Adrenal gland (tissue), 12 donors: ENCODE data around the gene LHFPL6. TPM values are rescaled to one million over a fixed set of nuclear protein-coding genes. Genes with fewer than 3 reads are reported as not detected.

ENCODE experiments used
- DNase-seq, 7 donors: peaks; one replicate each; pipeline ENCODE4 v3.0.0-alpha.2; 2019 to 2020
- H3K27ac ChIP-seq, 5 donors: fragments of 200-600 bp; sonication (generic) in 4 of 5; 1 replicate in 3 of 5; 2 replicates in 2 of 5; pipeline versions ENCODE4 v1.5.1 to v1.8.0; 2016 to 2020; ENCODE audit warnings: mild to moderate bottlenecking in 1 of 5
- H3K27me3 ChIP-seq: fragments of 200-600 bp; 2 replicates; pipeline ENCODE4 v1.8.0; 2021
- H3K36me3 ChIP-seq, 2 donors: fragments of 200-600 bp; replicated peaks in 1 of 2; 1 replicate in 1 of 2; 2 replicates in 1 of 2; pipeline versions ENCODE4 v1.5.1 to v1.8.0; 2018 to 2022
- H3K4me1 ChIP-seq, 2 donors: fragments of 200-600 bp; replicated peaks in 1 of 2; 1 replicate in 1 of 2; 2 replicates in 1 of 2; pipeline versions ENCODE4 v1.5.1 to v1.8.0; 2018 to 2021
- H3K4me3 ChIP-seq, 4 donors: fragments of 200-600 bp; sonication (generic) in 3 of 4; one replicate each; pipeline ENCODE4 v1.5.1; 2016 to 2018
- H3K9me3 ChIP-seq, 3 donors: fragments of 200-600 bp; sonication (generic) in 1 of 3; replicated peaks in 1 of 3; 1 replicate in 2 of 3; 2 replicates in 1 of 3; pipeline versions ENCODE4 v1.5.1 to v1.8.0; 2016 to 2021
- CTCF ChIP-seq, 6 experiments: fragments of 450-650 bp in 4 of 6; fragments of 200-600 bp in 2 of 6; sonication (generic) in 1 of 6; IDR thresholded peaks; 1 replicate in 5 of 6; 2 replicates in 1 of 6; pipeline versions ENCODE4 v1.5.1 to v1.8.0; 2016 to 2021; ENCODE audit warnings: antibody characterized with exemption in 6 of 6, mild to moderate bottlenecking in 2 of 6, moderate library complexity in 1 of 6
- POLR2A ChIP-seq, 2 donors: fragments of 450-650 bp; IDR thresholded peaks; one replicate each; pipeline ENCODE4 v1.6.1; 2017; ENCODE audit warnings: antibody characterized with exemption in 2 of 2, mild to moderate bottlenecking in 2 of 2, moderate library complexity in 1 of 2
- WGBS, 4 donors: extraction: QIAGEN DNeasy Blood & Tissue Kit in 2 of 4; methylation state at CpG; one replicate each; pipeline versions ENCODE4 v1.1.5 to v1.1.7; 2013 to 2017; 5-methylcytosine and 5-hydroxymethylcytosine counted together
- intact Hi-C, 2 donors: fragments of 100-400 bp; cut with DNase I; formaldehyde crosslinking; loops; one replicate each; pipeline versions ENCODE4 v1.14.1 to v1.15.0; 2022 to 2023
- polyA plus RNA-seq, 3 donors: library from polyadenylated mRNA; stranded (reverse); fragments of 200-250 nt in 2 of 3; fragments of 350-450 nt in 1 of 3; fragmentation: Illumina TruSeq in 1 of 3; extraction: RNeasy Lipid Tissue Mini Kit (QIAGEN cat#74804) in 1 of 3; gene quantifications; one replicate each; pipeline ENCODE4 v1.2.3, GENCODE V29; 2013 to 2014
- total RNA-seq, 9 donors: library from RNA; depleted of rRNA in 4 of 9; stranded (reverse); fragments of >200 nt in 4 of 9; fragments of 120-200 nt in 1 of 9; fragmentation: NEBNext Ultra II Directional in 1 of 9; extraction: Animal tissue kit (Norgen Biotek cat#: 25700) in 1 of 9; gene quantifications; one replicate each; pipeline versions ENCODE4 v1.1.0 to v1.2.4, GENCODE V29; 2013 to 2023
- donor health status: healthy with polysubstance abuse.
- donor health status: Bipolar disorder and iron deficiency.
- donor health status: DM: yes; HTN: yes; CAD: no.
- donor health status: DM: no; HTN: no; CAD: no.
- donor health status: DM: no; HTN: no; CAD: no.
- donor health status: DM: yes; HTN: yes; CAD: no.

The LHFPL6 gene
- total and polyA plus RNA-seq, 12 donors = 28.9 to 113 (median 46.6) TPM

GRCh38 chr13:39586151-39586550 lies 16.8 kb downstream of the LHFPL6 start:
- Histone ChIP-seq H3K36me3 (no peaks in the 10 kb centered on the region), H3K4me3 (no peak overlapping the region), H3K9me3 (no peaks in the 10 kb centered on the region), H3K27ac (no peak overlapping the region), H3K4me1 (no peaks in the 10 kb centered on the region), H3K27me3 (no peaks in the 10 kb centered on the region)
- no peak for DNase-seq
- WGBS, 4 donors = 70 to 90% (median 82%) methylated on average over 1 of the region's 1 CpG
- intact Hi-C loops = no loop called here
- TF ChIP-seq CTCF (IDR thresholded peaks at IDR 0.05) (no peak), POLR2A (IDR thresholded peaks at IDR 0.05) (no peak)

- TF ChIP-seq CTCF (IDR thresholded peaks at IDR 0.05) = no peak
- no peak for TF ChIP-seq POLR2A (IDR thresholded peaks at IDR 0.05)
- intact Hi-C loops = no loop called here
- no peak for DNase-seq
Observed at GRCh38 chr13:39585219-39585618, 17.8 kb downstream of the LHFPL6 start.

GRCh38 chr13:39580881-39581575 lies 22.0 kb downstream of the LHFPL6 start:
- TF ChIP-seq POLR2A (IDR thresholded peaks at IDR 0.05) = no peak
- no peak for TF ChIP-seq CTCF (IDR thresholded peaks at IDR 0.05)
- WGBS, 4 donors = 55 to 68% (median 64%) methylated on average over 5 of the region's 5 CpGs
- Histone ChIP-seq H3K27ac (no peak overlapping the region), H3K9me3 (no peaks in the 10 kb centered on the region), H3K27me3 (no peaks in the 10 kb centered on the region), H3K36me3 (no peaks in the 10 kb centered on the region), H3K4me3 (no peak overlapping the region), H3K4me1 (peaks cover 0 to 7% of the 10 kb centered on the region in 2 donors)
- intact Hi-C loops = no loop called here
- no peak for DNase-seq

More at GRCh38 chr13:39585219-39585618, 17.8 kb downstream of the LHFPL6 start:
- no peaks in the 10 kb centered on the region for H3K9me3 ChIP-seq
- 58 to 64% (median 61%) methylated on average over 3 of the region's 3 CpGs for WGBS, 4 donors
- no peaks in the 10 kb centered on the region for H3K36me3 ChIP-seq
- H3K27ac ChIP-seq = no peak overlapping the region
- H3K4me3 ChIP-seq = no peak overlapping the region
- H3K4me1 ChIP-seq = no peaks in the 10 kb centered on the region
- no peaks in the 10 kb centered on the region for H3K27me3 ChIP-seq

GRCh38 chr13:39578821-39579291 lies 24.1 kb downstream of the LHFPL6 start:
- 71 to 83% (median 74%) methylated on average over 3 of the region's 3 CpGs for WGBS, 4 donors
- H3K27ac ChIP-seq = no peak overlapping the region
- H3K36me3 ChIP-seq = no peaks in the 10 kb centered on the region
- no peaks in the 10 kb centered on the region for H3K9me3 ChIP-seq
- H3K27me3 ChIP-seq = no peaks in the 10 kb centered on the region
- no peak overlapping the region for H3K4me3 ChIP-seq
- intact Hi-C loops = no loop called here
- TF ChIP-seq POLR2A (IDR thresholded peaks at IDR 0.05) = no peak
- no peak for TF ChIP-seq CTCF (IDR thresholded peaks at IDR 0.05)
- peaks cover 0 to 7% of the 10 kb centered on the region in 2 donors for H3K4me1 ChIP-seq
- DNase-seq = no peak
